ENCODE results near the gene MIPEP. TPM values are rescaled to one million over a fixed set of nuclear protein-coding genes. Genes with fewer than 3 reads are reported as not detected.

The MIPEP gene
- total RNA-seq, 1 experiment from 2014 or later = 18.6 TPM

DNA sequence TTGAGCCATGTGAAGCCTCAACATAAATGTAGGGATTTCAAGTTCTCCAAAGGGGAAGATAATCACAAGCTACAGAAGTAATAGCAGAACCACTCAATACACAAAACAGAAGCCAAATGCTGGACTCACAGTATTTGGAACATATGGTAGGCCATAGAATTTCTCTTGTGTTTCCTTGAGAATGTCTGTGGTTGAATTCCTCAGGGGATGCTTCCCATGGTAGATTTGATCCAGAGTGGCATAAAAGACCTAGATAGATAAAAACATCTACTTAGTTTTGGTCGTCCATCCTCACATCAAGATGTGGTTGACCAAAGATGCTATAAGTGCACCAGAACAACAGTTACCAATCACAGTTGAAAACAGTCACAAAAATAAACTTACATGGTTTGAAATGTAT, 83.4 kb downstream of the MIPEP start:
- Histone ChIP-seq H3K4me2 (no peak overlapping the region), H3F3A (ENCODE audit: insufficient read depth, low read depth) (no peaks in the 10 kb centered on the region), H4K20me1 (ENCODE audit: insufficient read depth) (no peaks in the 10 kb centered on the region), H3K27me3 (ENCODE audit: insufficient read depth, low read depth) (no peaks in the 10 kb centered on the region), H3K4me3 (no peak overlapping the region), H3K4me1 (replicated peaks; ENCODE audit: insufficient read depth) (peaks cover 1% of the 10 kb centered on the region; the same call in 1 of the 2 replicates), H3K27ac (no peak overlapping the region), H3K36me3 (ENCODE audit: low read depth) (no peaks in the 10 kb centered on the region), H2AFZ (no peak overlapping the region), H3K9me2 (ENCODE audit: insufficient read depth) (no peaks in the 10 kb centered on the region; the same call in 1 of the 2 replicates), H3K9me3 (ENCODE audit: insufficient read depth, low read depth) (no peaks in the 10 kb centered on the region), H3K79me2 (ENCODE audit: low read depth) (no peaks in the 10 kb centered on the region)
- TF ChIP-seq EZH2 (IDR thresholded peaks at IDR 0.05; ENCODE audit: low read depth) = no peak
- TF ChIP-seq, protein P1, sequence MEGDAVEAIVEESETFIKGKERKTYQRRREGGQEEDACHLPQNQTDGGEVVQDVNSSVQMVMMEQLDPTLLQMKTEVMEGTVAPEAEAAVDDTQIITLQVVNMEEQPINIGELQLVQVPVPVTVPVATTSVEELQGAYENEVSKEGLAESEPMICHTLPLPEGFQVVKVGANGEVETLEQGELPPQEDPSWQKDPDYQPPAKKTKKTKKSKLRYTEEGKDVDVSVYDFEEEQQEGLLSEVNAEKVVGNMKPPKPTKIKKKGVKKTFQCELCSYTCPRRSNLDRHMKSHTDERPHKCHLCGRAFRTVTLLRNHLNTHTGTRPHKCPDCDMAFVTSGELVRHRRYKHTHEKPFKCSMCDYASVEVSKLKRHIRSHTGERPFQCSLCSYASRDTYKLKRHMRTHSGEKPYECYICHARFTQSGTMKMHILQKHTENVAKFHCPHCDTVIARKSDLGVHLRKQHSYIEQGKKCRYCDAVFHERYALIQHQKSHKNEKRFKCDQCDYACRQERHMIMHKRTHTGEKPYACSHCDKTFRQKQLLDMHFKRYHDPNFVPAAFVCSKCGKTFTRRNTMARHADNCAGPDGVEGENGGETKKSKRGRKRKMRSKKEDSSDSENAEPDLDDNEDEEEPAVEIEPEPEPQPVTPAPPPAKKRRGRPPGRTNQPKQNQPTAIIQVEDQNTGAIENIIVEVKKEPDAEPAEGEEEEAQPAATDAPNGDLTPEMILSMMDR (conservative IDR thresholded peaks at IDR 0.05) = no peak
- CTCF ChIA-PET = no interaction called here
- DNase-seq = no peak
- intact Hi-C loops (cut with micrococcal nuclease; ENCODE audit: unreplicated experiment) = no loop called here
- no TSS peak for BruUV-seq (replicated peaks)
- POLR2A ChIA-PET (ENCODE audit: unreplicated experiment) = no interaction called here

DNA sequence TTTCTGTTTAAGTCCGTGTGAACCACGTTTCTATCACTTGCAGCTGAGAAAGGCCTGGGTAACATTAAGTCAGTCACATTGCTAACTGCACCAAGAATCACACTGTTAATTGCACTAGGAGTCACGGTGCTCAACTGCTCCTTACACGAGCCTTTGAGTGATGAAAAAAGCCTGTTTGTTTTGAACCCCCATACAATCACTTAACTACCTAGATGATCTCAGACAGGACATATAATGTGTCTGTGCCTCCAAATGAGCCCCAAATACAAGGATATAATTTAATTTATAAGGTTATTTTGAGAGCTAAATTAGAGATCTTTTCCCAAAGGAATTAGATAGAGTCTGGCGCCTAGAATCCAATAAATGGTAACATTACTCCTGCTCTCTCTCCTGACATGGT, 84.1 kb downstream of the MIPEP start:
- no peaks in the 10 kb centered on the region for H3K36me3 ChIP-seq (ENCODE audit: low read depth)
- H3K27ac ChIP-seq = no peak overlapping the region
- no peak overlapping the region for H3K4me3 ChIP-seq
- BruUV-seq (replicated peaks) = no TSS peak
- DNase-seq = no peak
- CTCF ChIA-PET = no interaction called here
- TF ChIP-seq, protein P1 (conservative IDR thresholded peaks at IDR 0.05) = no peak
- TF ChIP-seq EZH2 (IDR thresholded peaks at IDR 0.05; ENCODE audit: low read depth) = no peak
- H3K9me3 ChIP-seq (ENCODE audit: insufficient read depth, low read depth) = no peaks in the 10 kb centered on the region
- no peak overlapping the region for H2AFZ ChIP-seq
- H3K79me2 ChIP-seq (ENCODE audit: low read depth) = no peaks in the 10 kb centered on the region
- no peaks in the 10 kb centered on the region for H3F3A ChIP-seq (ENCODE audit: insufficient read depth, low read depth)
- no peaks in the 10 kb centered on the region for H4K20me1 ChIP-seq (ENCODE audit: insufficient read depth)
- H3K9me2 ChIP-seq (ENCODE audit: insufficient read depth) = no peaks in the 10 kb centered on the region; the same call in 1 of the 2 replicates
- no peaks in the 10 kb centered on the region for H3K4me1 ChIP-seq (replicated peaks; ENCODE audit: insufficient read depth)
- no peaks in the 10 kb centered on the region for H3K27me3 ChIP-seq (ENCODE audit: insufficient read depth, low read depth)
- POLR2A ChIA-PET (ENCODE audit: unreplicated experiment) = no interaction called here
- no peak overlapping the region for H3K4me2 ChIP-seq
- intact Hi-C loops (cut with micrococcal nuclease; ENCODE audit: unreplicated experiment) = no loop called here

DNA sequence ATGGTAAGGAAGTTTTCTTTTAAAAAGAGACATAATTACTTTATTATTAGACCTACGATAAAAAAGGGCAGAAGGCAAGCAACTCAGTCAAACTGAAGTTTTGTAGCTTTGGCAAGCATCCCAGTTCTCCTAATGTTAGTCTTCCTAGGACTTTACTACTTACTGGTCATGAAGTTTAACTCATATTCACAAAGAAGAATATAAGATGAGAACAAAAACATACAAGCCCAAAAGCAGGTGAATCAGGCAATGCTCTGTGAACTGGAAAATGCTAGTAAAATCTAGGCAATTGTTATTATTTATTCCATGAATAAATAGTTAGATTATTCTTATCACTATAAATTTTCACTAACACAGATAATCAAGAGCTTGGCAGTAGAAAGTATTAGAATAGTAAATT, 85.0 kb downstream of the MIPEP start:
- Histone ChIP-seq H3K4me1 (replicated peaks; ENCODE audit: insufficient read depth) (no peaks in the 10 kb centered on the region), H3K36me3 (ENCODE audit: low read depth) (no peaks in the 10 kb centered on the region), H3K4me2 (no peak overlapping the region), H4K20me1 (ENCODE audit: insufficient read depth) (no peaks in the 10 kb centered on the region), H3K4me3 (no peak overlapping the region), H3K79me2 (ENCODE audit: low read depth) (no peaks in the 10 kb centered on the region), H2AFZ (no peak overlapping the region), H3K27ac (no peak overlapping the region), H3F3A (ENCODE audit: insufficient read depth, low read depth) (no peaks in the 10 kb centered on the region), H3K9me2 (ENCODE audit: insufficient read depth) (no peaks in the 10 kb centered on the region; the same call in 1 of the 2 replicates), H3K27me3 (ENCODE audit: insufficient read depth, low read depth) (no peaks in the 10 kb centered on the region), H3K9me3 (ENCODE audit: insufficient read depth, low read depth) (no peaks in the 10 kb centered on the region)
- ChIA-PET POLR2A (ENCODE audit: unreplicated experiment) (no interaction called here), CTCF (no interaction called here)
- BruUV-seq (replicated peaks) = no TSS peak
- DNase-seq = no peak
- TF ChIP-seq EZH2 (IDR thresholded peaks at IDR 0.05; ENCODE audit: low read depth) = no peak
- TF ChIP-seq, protein P1 (conservative IDR thresholded peaks at IDR 0.05) = no peak
- intact Hi-C loops (cut with micrococcal nuclease; ENCODE audit: unreplicated experiment) = no loop called here

Data from PC-9 (cell line).